ENCODE data around the gene CNTN6. TPM values are rescaled to one million over a fixed set of nuclear protein-coding genes. Genes with fewer than 3 reads are reported as not detected.

Gene CNTN6
- total RNA-seq, 1 experiment from 2014 or later: not detected

GRCh38 chr3:1356101-1356500 lies 263.3 kb downstream of the CNTN6 start:
- no peak overlapping the region for H4K8ac ChIP-seq (replicated peaks; ENCODE audit: insufficient read length, low read depth, low read length)
- no peak overlapping the region for H3K4ac ChIP-seq (ENCODE audit: low read depth, low read length)
- H3T11ph ChIP-seq (ENCODE audit: low read length): no peak overlapping the region
- Mint-ChIP-seq H3K27ac (no peak overlapping the region), H3K27me3 (ENCODE audit: low read depth) (no peaks in the 10 kb centered on the region), H3K4me3 (no peak overlapping the region), H3K4me1 (no peaks in the 10 kb centered on the region), H3K36me3 (ENCODE audit: insufficient read depth in 1 of 3, low read depth in 3 of 3) (no peaks in the 10 kb centered on the region), H3K9me3 (no peaks in the 10 kb centered on the region)
- H2BK20ac ChIP-seq (ENCODE audit: low read depth, low read length, poor library complexity, severe bottlenecking): no peak overlapping the region
- DNase-seq: no peak
- H2BK12ac ChIP-seq (ENCODE audit: insufficient read length, low read depth, low read length): no peak overlapping the region
- no peaks in the 10 kb centered on the region for H3K4me1 ChIP-seq (ENCODE audit: insufficient read depth, low read length)
- H2BK120ac ChIP-seq (ENCODE audit: low read depth, low read length, poor library complexity, severe bottlenecking): no peak overlapping the region
- no peak overlapping the region for H4K91ac ChIP-seq (ENCODE audit: insufficient read length, low read depth, low read length)
- H3K27me3 ChIP-seq (ENCODE audit: insufficient read depth, low read length): no peaks in the 10 kb centered on the region
- H3K79me1 ChIP-seq (ENCODE audit: insufficient read depth, low read depth, low read length, poor library complexity, severe bottlenecking): no peaks in the 10 kb centered on the region
- no peak overlapping the region for H3K9ac ChIP-seq (ENCODE audit: extremely low read depth, insufficient read length, low read length)
- H3K79me2 ChIP-seq (ENCODE audit: insufficient read depth, low read length): no peaks in the 10 kb centered on the region
- H2AK5ac ChIP-seq (ENCODE audit: insufficient read length, low read length): no peak overlapping the region
- no peak overlapping the region for H4K5ac ChIP-seq (ENCODE audit: insufficient read length, low read depth, low read length)
- H2BK5ac ChIP-seq (ENCODE audit: insufficient read length, low read length): no peak overlapping the region
- no peak overlapping the region for H3K56ac ChIP-seq (ENCODE audit: insufficient read length, low read depth, low read length)
- no peaks in the 10 kb centered on the region for H3K9me3 ChIP-seq (ENCODE audit: control insufficient read depth, low read depth, low read length)
- no peak for TF ChIP-seq CTCF (conservative IDR thresholded peaks at IDR 0.05)
- no peaks in the 10 kb centered on the region for H4K20me1 ChIP-seq (ENCODE audit: control insufficient read depth, insufficient read depth, insufficient read length)
- no peak overlapping the region for H3K18ac ChIP-seq (ENCODE audit: insufficient read length, low read depth, low read length)
- no peaks in the 10 kb centered on the region for H3K23me2 ChIP-seq (ENCODE audit: insufficient read length, low read depth, low read length, poor library complexity, severe bottlenecking)
- no peak overlapping the region for H3K4me2 ChIP-seq (ENCODE audit: insufficient read depth, insufficient read length, low read length)
- H3K27ac ChIP-seq (ENCODE audit: insufficient read length, low read depth, low read length): no peak overlapping the region
- no CpG with 5 or more reads among the region's 3 CpGs for WGBS (ENCODE audit: extremely low coverage, insufficient read length, low lambda C conversion rate)
- H2BK15ac ChIP-seq (ENCODE audit: low read depth, low read length): no peak overlapping the region
- H3K14ac ChIP-seq (ENCODE audit: insufficient read depth, low read length): no peak overlapping the region
- H3K23ac ChIP-seq (ENCODE audit: insufficient read length, low read depth, low read length): no peak overlapping the region
- no peak overlapping the region for H2AFZ ChIP-seq (ENCODE audit: low read length)
